A549 treated with CORT108297 at 1 μM for 4 hours (cell line): ENCODE data around the gene TUBE1. TPM values are rescaled to one million over a fixed set of nuclear protein-coding genes. Genes with fewer than 3 reads are reported as not detected.

Experiments used
- total RNA-seq: library from RNA; stranded (reverse); fragments of 200-300 nt; extraction: Qiagen RNA extraction; gene quantifications from 5 replicates; pipeline ENCODE4 v1.2.3, GENCODE V29; 2022

The TUBE1 gene, protein sequence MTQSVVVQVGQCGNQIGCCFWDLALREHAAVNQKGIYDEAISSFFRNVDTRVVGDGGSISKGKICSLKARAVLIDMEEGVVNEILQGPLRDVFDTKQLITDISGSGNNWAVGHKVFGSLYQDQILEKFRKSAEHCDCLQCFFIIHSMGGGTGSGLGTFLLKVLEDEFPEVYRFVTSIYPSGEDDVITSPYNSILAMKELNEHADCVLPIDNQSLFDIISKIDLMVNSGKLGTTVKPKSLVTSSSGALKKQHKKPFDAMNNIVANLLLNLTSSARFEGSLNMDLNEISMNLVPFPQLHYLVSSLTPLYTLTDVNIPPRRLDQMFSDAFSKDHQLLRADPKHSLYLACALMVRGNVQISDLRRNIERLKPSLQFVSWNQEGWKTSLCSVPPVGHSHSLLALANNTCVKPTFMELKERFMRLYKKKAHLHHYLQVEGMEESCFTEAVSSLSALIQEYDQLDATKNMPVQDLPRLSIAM
- 5.7 to 7.1 TPM (median 6.4 TPM) in 5 replicates for total RNA-seq

DNA sequence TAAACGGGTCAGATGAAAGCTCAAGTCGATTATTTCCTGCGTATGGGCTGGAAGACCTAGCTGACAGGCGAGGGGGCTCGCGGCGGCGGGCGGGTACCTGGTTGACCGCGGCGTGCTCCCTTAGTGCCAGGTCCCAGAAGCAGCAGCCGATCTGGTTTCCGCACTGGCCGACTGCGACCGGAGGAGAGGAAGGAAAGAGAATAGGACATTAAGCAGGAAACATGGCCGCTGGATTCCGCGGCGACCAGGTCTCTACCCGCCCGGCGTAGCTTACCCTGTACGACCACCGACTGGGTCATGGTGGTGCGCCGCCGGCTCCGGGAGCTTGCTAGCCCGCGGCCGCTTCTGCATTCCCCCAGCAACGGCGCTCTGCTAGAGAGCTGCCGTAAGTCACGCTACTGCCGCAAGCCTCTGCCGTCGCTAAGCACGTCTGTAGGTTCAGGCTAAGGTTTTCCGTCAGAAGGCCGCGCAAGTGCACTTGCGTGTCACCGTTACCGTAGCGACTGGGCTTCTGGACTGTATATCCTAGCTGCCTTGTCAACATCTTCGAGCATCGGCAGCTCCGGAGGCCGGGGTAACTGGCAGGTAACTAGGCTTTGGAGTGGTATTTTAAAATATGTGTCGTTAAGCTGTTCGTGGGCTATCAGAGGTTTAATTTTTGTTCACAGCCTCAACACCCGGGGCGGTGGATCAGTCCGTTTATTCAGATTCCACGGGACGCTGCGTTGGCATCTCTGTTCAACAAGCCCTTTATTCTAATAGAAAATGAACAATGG is at the start of gene TUBE1, which contains the start of gene FAM229B:
Gene TUBE1 (minus strand): TSS at position 347 of the 776 bp plus-strand sequence. CDS start 48 bp downstream, at position 299.
Gene FAM229B (plus strand): TSS at position 456 of the 776 bp plus-strand sequence. CDS start 11,693 bp downstream, outside the sequence.

GRCh38 chr6:112054001-112054400 is 33.3 kb downstream of the TUBE1 start, which contains the start of gene CCN6:
Gene CCN6 (plus strand): TSS chr6:112054104. CDS start chr6:112054358, 254 bp downstream.

Other genes with a start within 250 kb of the TUBE1 start
- 3.8 to 7.4 TPM (median 5.6 TPM) in 5 replicates for gene FYN, start 214.0 kb downstream of the TUBE1 start, total RNA-seq
- not detected in 5 replicates for gene CCN6, start 33.4 kb downstream of the TUBE1 start, total RNA-seq
- gene FAM229B, start 109 bp upstream of the TUBE1 start, total RNA-seq: 7.5 to 11.4 TPM (median 8.6 TPM) in 5 replicates
- 1.5 to 2.0 TPM (median 1.7 TPM) in 5 replicates for gene LAMA4, start 167.1 kb upstream of the TUBE1 start, total RNA-seq